ENCODE measurements around the gene LHFPL3.

- TF ChIP-seq POLR2A (IDR thresholded peaks at IDR 0.05) (no peak), CTCF (IDR thresholded peaks at IDR 0.05) (no peak), POLR2AphosphoS5 (IDR thresholded peaks at IDR 0.05) (no peak), EP300 (IDR thresholded peaks at IDR 0.05) (no peak)
These were observed 430.1 kb downstream of the LHFPL3 start for GRCh38 chr7:104758504-104758903.
